ENCODE measurements around the gene VAPB.
"Not testable (repeated sequence)": the region's sequence is repeated elsewhere in the genome, so short reads cannot be mapped to it uniquely, and the experiment has no call there.

The VAPB gene

GRCh38 chr20:58408603-58409246 is 19.7 kb downstream of the VAPB start:
- peak; percentile 74 for DNase-seq

GRCh38 chr20:58414216-58414615 is 25.2 kb downstream of the VAPB start:
- not testable (repeated sequence) for DNase-seq

- DNase-seq = not testable (repeated sequence)
Measured at GRCh38 chr20:58414786-58415185, 25.8 kb downstream of the VAPB start.

- DNase-seq = no peak
Measured at GRCh38 chr20:58416057-58416456, 27.0 kb downstream of the VAPB start.

GRCh38 chr20:58416835-58417234 is 27.8 kb downstream of the VAPB start:
- DNase-seq = peak; percentile 22

GRCh38 chr20:58417438-58417837 is 28.4 kb downstream of the VAPB start:
- DNase-seq = no peak

GRCh38 chr20:58418949-58419748 is 30.1 kb downstream of the VAPB start:
- no peak for DNase-seq

- no peak for DNase-seq
Measured at GRCh38 chr20:58420798-58421496, 31.9 kb downstream of the VAPB start.

GRCh38 chr20:58421497-58421850 is 32.4 kb downstream of the VAPB start:
- no peak for DNase-seq

GRCh38 chr20:58424218-58424969 is 35.4 kb downstream of the VAPB start:
- DNase-seq = no peak

- not testable (repeated sequence) for DNase-seq
Measured at GRCh38 chr20:58427571-58427970, 38.5 kb downstream of the VAPB start.

- DNase-seq = no peak
Measured at GRCh38 chr20:58428364-58428763, 39.3 kb downstream of the VAPB start.

GRCh38 chr20:58429303-58429702 is 40.3 kb downstream of the VAPB start:
- no peak for DNase-seq

GRCh38 chr20:58431134-58431533 is 42.1 kb downstream of the VAPB start:
- DNase-seq = no peak

GRCh38 chr20:58432186-58432954 is 43.3 kb downstream of the VAPB start:
- DNase-seq = no peak

- DNase-seq = no peak
Measured at GRCh38 chr20:58433029-58433647, 44.1 kb downstream of the VAPB start.

- DNase-seq = no peak
Measured at GRCh38 chr20:58433759-58434158, 44.7 kb downstream of the VAPB start.

- DNase-seq = no peak
Measured at GRCh38 chr20:58434326-58434725, 45.3 kb downstream of the VAPB start.

GRCh38 chr20:58435237-58435636 is 46.2 kb downstream of the VAPB start:
- DNase-seq = no peak

- DNase-seq = no peak
Measured at GRCh38 chr20:58436868-58437645, 48.0 kb downstream of the VAPB start.

Data from NCI-H526 treated with DMSO at 0.1 percent for 48 hours (cell line).